ENCODE measurements around the gene BTBD6.
"Not testable (repeated sequence)": the region's sequence is repeated elsewhere in the genome, so short reads cannot be mapped to it uniquely, and the experiment has no call there.

BTBD6 gene

GRCh38 chr14:105292826-105293711, 44.7 kb downstream of the BTBD6 start:
- DNase-seq (ENCODE audit: low read depth in 1 of 2, low spot score in 1 of 2) = no peak

- DNase-seq (ENCODE audit: low read depth in 1 of 2, low spot score in 1 of 2) = peak in 1 of 2 donors; percentile 21
These were observed 45.8 kb downstream of the BTBD6 start for GRCh38 chr14:105294142-105294597.

DNA sequence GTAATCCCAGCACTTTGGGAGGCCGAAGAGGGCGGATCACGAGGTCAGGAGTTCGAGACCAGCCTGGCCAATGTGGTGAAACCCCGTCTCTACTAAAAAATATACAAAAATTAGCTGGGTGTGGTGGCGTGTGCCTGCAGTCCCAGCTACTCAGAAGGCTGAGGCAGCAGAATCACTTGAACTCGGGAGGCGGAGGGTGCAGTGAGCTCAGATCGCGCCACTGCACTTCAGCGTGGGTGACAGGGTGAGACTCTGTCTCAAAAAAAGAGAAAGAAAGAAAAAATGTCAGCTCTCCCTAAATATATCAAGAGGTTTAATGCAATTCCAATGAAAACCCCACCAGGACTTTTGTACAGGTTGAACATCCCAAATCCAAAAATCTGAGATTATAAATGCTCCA, 49.0 kb downstream of the BTBD6 start:
- DNase-seq (ENCODE audit: low read depth in 1 of 2, low spot score in 1 of 2) = not testable (repeated sequence)

DNA sequence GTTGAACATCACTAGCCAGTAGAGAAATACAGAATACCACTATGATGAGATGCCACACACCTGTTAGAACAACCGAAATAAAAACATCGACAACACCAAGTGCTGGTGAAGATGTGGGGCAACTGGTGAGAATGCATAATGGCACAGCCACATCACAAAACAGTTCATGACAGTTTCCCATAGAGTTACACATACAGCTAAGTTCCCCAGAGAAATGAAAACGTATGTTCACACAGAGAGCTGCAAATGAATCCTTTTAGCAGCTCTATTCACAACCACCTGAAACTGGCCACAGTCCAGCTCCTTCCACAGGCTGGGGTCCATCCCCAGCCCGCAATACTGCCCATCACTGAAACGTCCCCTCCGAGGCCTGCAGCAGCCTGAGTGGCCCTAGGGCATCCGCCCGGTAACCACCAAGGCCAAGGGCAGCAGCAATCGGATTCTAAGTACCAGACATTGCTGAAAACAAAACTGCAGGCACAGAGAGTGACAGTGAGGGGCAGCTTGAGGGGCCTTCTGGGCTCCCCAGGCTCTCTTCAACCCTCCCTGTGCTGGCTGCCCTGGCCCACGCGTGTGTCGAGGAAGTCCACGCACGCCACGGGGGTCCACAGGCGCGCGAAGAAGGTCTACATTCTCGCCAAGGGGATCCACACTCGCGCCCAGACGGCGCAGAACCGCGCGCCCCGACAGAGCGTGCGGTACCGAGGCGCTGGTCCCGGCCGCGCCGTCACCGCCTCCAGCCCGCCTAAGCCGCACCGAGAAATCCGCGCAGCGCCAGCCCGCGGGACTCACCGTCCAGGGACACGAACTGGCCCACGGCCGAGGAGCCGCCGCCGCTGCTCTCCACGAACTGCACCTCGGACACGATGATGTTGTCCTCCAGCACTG, 51.6 kb downstream of the BTBD6 start:
- peak in 1 of 2 donors; percentile 6 for DNase-seq (ENCODE audit: low read depth in 1 of 2, low spot score in 1 of 2)

All from stimulated activated CD4-positive, alpha-beta T cell treated with anti-CD3 and anti-CD28 coated beads, Interleukin-15, amount 100 ng/mL, for 1 hour (primary cell).